HepG2 (cell line): Measurements from ENCODE around the gene STMN3.

ENCODE experiments used
- CTCF ChIP-seq: sonication (generic); formaldehyde crosslinking; IDR thresholded peaks from 2 replicates; pipeline ENCODE4 v1.5.0; 2020; ENCODE audit warnings: mild to moderate bottlenecking, missing genetic modification reagents, moderate library complexity
- EZH2 ChIP-seq: conservative IDR thresholded peaks from 2 replicates; pipeline ENCODE4 v1.6.1; 2012; ENCODE audit warnings: mild to moderate bottlenecking, low read depth, low read length, moderate library complexity
- FOXP1 ChIP-seq, 2 experiments: fragments of 450-650 bp in 1 of 2; IDR thresholded peaks; 2 replicates each; pipeline ENCODE4 v1.6.1; 2017 to 2018; ENCODE audit warnings: antibody characterized with exemption in 1 of 2
- HNF1B ChIP-seq: sonication (generic); formaldehyde crosslinking; IDR thresholded peaks from 2 replicates; pipeline ENCODE4 v1.5.1; 2020; ENCODE audit warnings: mild to moderate bottlenecking, moderate library complexity, missing genetic modification reagents
- TCF7 ChIP-seq: sonication (generic); IDR thresholded peaks from 2 replicates; pipeline ENCODE4 v1.6.1; 2016; ENCODE audit warnings: antibody characterized with exemption, low read depth
- ZKSCAN1 ChIP-seq: fragments of 150-350 bp; IDR thresholded peaks from 2 replicates; pipeline ENCODE4 v1.6.1; 2014; ENCODE audit warnings: low read length
- TF ChIP-seq, protein P1 (sequence below): sonication (generic); formaldehyde crosslinking; IDR thresholded peaks from 2 replicates; pipeline ENCODE4 v1.5.0; 2020; ENCODE audit warnings: mild to moderate bottlenecking, missing genetic modification reagents

DNA sequence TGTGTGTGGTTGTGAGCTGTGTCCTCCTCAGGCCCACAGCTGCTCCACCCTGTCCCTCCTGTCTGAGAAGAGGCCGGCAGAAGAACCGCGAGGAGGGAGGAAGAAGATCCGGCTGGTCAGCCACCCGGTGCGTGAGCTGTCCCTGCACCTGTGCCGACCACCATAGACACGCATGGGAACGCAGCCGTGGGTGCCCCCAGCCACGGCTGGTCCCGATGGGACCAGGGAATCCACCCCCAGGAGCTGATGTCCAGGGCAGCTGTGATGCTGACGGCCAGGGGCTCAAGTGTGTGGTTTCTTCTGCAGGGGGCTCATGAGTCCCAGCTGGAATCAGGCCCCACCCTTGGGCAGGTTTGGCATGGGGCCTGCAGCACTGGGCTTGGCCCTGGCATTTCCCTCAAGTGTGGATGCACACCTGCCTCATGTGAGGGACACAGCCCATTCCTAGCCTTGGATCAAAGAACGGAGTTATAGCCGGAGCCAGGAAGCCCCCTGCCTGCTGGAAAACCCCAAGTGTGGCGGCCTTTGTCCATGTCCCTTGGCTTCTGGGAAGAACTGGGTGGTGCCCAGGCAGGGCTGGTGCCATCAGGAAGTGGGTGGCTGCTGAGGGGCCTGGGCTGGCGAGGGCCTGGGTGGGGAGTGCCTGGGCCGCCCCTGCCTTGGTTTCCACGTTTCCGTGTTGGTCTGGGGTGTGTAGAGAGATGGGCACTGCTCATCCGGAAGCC, 38.6 kb upstream of the STMN3 start:
- TF ChIP-seq TCF7 (no peak), HNF1B (no peak), ZKSCAN1 (no peak), CTCF (CRISPR knock-in tag) (no peak), FOXP1 (IDR thresholded peaks at IDR 0.05) (no peak), FOXP1 (CRISPR knock-in tag; IDR thresholded peaks at IDR 0.05) (no peak), EZH2 (no peak)
- TF ChIP-seq, protein P1, sequence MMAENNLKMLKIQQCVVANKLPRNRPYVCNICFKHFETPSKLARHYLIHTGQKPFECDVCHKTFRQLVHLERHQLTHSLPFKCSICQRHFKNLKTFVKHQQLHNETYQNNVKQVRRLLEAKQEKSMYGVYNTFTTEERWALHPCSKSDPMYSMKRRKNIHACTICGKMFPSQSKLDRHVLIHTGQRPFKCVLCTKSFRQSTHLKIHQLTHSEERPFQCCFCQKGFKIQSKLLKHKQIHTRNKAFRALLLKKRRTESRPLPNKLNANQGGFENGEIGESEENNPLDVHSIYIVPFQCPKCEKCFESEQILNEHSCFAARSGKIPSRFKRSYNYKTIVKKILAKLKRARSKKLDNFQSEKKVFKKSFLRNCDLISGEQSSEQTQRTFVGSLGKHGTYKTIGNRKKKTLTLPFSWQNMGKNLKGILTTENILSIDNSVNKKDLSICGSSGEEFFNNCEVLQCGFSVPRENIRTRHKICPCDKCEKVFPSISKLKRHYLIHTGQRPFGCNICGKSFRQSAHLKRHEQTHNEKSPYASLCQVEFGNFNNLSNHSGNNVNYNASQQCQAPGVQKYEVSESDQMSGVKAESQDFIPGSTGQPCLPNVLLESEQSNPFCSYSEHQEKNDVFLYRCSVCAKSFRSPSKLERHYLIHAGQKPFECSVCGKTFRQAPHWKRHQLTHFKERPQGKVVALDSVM (CRISPR knock-in tag): no peak
